Glutamatergic neuron (in vitro differentiated cells): ENCODE measurements around the gene TOMM40L. TPM values are rescaled to one million over a fixed set of nuclear protein-coding genes. Genes with fewer than 3 reads are reported as not detected.
"Not testable (repeated sequence)": the region's sequence is repeated elsewhere in the genome, so short reads cannot be mapped to it uniquely, and the experiment has no call there.

Experiments used
- DNase-seq: peaks from one replicate; pipeline ENCODE4 v3.0.0; 2022
- H3K27ac Mint-ChIP-seq: one replicate; pipeline ENCODE4 v1.8.0; 2020; ENCODE audit warnings: mild to moderate bottlenecking, mixed read lengths, inconsistent platforms; ENCODE audit not compliant: unreplicated experiment
- H3K27me3 Mint-ChIP-seq: one replicate; pipeline ENCODE4 v1.8.0; 2020; ENCODE audit warnings: mild to moderate bottlenecking, moderate library complexity, mixed read lengths, inconsistent platforms; ENCODE audit not compliant: unreplicated experiment
- H3K36me3 Mint-ChIP-seq: one replicate; pipeline ENCODE4 v1.8.0; 2020; ENCODE audit warnings: mild to moderate bottlenecking, mixed read lengths, inconsistent platforms; ENCODE audit not compliant: unreplicated experiment
- H3K4me1 Mint-ChIP-seq: one replicate; pipeline ENCODE4 v1.8.0; 2020; ENCODE audit warnings: mild to moderate bottlenecking, low read depth, mixed read lengths, inconsistent platforms; ENCODE audit not compliant: unreplicated experiment
- H3K4me3 Mint-ChIP-seq: one replicate; pipeline ENCODE4 v1.8.0; 2020; ENCODE audit warnings: mild to moderate bottlenecking, mixed read lengths, inconsistent platforms; ENCODE audit not compliant: unreplicated experiment
- H3K9me3 Mint-ChIP-seq: one replicate; pipeline ENCODE4 v1.8.0; 2020; ENCODE audit warnings: mild to moderate bottlenecking, moderate library complexity, mixed read lengths, inconsistent platforms; ENCODE audit not compliant: unreplicated experiment
- total RNA-seq: library from RNA; stranded (reverse); fragmentation: NEBNext Ultra II Directional; extraction: Animal tissue kit (Norgen Biotek cat#: 25700); gene quantifications from one replicate; pipeline ENCODE4 v1.2.1, GENCODE V29; 2021; ENCODE audit not compliant: unreplicated experiment
- TF ChIP-seq, protein P1 (sequence below): fragments of 200-600 bp; sonication (generic); IDR thresholded peaks from one replicate; pipeline ENCODE4 v1.5.0; 2021; ENCODE audit not compliant: partially characterized antibody, unreplicated experiment

Gene TOMM40L
- total RNA-seq, 1 donor from 2014 or later = 20.7 TPM

- H3K9me3 Mint-ChIP-seq = peaks cover under 1% of the 10 kb centered on the region
- DNase-seq = no peak
- TF ChIP-seq, protein P1, sequence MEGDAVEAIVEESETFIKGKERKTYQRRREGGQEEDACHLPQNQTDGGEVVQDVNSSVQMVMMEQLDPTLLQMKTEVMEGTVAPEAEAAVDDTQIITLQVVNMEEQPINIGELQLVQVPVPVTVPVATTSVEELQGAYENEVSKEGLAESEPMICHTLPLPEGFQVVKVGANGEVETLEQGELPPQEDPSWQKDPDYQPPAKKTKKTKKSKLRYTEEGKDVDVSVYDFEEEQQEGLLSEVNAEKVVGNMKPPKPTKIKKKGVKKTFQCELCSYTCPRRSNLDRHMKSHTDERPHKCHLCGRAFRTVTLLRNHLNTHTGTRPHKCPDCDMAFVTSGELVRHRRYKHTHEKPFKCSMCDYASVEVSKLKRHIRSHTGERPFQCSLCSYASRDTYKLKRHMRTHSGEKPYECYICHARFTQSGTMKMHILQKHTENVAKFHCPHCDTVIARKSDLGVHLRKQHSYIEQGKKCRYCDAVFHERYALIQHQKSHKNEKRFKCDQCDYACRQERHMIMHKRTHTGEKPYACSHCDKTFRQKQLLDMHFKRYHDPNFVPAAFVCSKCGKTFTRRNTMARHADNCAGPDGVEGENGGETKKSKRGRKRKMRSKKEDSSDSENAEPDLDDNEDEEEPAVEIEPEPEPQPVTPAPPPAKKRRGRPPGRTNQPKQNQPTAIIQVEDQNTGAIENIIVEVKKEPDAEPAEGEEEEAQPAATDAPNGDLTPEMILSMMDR = no peak
- no peaks in the 10 kb centered on the region for H3K4me1 Mint-ChIP-seq
- no peaks in the 10 kb centered on the region for H3K27me3 Mint-ChIP-seq
- H3K27ac Mint-ChIP-seq = no peak overlapping the region
- H3K4me3 Mint-ChIP-seq = no peak overlapping the region
- no peaks in the 10 kb centered on the region for H3K36me3 Mint-ChIP-seq
Observed at GRCh38 chr1:161220002-161220401, 5.9 kb upstream of the TOMM40L start.

DNA sequence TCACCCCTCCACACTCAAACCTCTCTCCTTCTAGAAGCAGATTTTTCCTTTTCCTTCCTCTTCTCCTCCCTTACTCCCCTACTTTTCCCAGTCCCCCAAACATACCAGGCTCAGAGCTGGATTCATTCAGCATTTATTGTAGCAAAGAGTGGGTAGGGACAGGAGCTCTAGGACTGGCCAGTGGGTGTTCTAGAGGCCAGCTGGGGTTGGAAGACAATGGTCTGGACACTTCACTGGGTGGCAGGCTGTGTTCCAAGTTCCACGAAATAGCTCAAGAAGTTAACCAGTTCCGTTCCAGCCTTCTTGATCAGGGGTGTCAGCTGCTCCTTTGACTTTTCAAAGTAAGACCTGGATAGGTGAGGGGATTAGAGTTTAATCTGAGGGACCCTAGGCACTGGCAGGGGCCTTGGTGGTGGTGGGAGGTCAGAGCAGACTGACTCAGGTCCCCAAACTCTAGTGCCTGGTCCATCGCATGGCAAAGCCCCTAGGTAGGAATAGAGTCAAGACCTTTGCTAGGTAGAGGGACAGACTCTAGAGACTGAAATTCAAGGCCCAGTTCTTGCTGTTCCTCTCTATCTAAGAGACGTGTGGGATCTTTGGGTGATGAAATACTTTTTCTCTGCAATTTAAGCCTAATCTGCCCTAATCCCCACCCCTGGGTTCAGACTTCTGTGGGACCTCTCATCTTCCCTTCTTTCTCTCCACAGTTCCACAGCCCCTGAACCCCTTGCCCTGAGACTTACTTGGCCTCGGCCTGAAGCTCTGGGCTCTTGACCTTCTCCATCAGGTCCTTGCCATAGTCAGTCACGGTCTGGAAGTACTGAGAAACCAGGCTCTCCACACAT lies 3.5 kb upstream of the TOMM40L start:
- Mint-ChIP-seq H3K9me3 (no peaks in the 10 kb centered on the region), H3K36me3 (no peaks in the 10 kb centered on the region), H3K4me1 (peaks cover 6% of the 10 kb centered on the region), H3K27ac (no peak overlapping the region), H3K27me3 (peaks cover 2% of the 10 kb centered on the region), H3K4me3 (no peak overlapping the region)
- no peak for DNase-seq
- TF ChIP-seq, protein P1 = no peak

DNA sequence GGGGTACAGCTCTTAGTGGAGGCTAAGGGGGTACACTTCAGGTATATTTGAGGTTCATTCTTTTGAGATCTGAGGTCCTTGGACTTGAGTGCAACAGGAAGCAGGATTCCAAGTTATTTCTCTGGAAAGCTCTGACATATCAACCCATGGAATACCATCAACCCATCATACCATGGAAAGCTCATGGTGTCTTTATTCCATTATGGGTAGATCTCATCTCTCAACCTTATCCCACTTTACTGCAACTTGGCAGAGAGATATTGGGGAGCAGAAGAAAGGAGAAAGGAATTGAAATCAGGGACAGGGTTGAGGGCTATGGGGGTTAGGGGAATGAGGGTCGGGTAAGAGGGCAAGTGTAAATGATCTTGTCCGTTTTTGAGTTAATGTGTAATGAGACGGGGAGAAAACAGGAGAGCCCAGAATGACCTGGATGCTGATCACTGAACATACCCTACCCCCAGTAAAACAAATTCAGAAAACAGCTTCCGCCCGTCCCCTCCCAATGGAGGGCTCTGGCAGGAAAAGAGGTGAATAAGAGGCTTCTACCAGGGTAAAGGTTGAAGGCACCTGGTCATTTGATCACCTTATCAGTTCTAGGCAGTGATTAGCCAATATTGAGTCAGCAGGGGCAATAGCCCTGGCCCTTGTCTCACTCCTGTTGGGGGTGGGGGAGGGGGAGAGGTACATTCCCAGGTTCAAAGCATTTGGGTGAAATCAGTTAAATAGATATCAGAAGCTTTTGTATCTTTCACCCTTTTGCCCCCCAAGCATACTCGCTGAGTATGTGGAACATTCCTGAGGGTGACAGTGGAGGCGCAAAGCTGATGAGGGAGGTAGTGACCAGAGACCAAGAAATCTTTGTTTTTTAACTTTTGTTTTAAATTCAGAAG lies 1.8 kb upstream of the TOMM40L start:
- peaks cover 2% of the 10 kb centered on the region for H3K27me3 Mint-ChIP-seq
- TF ChIP-seq, protein P1 = no peak
- H3K9me3 Mint-ChIP-seq = no peaks in the 10 kb centered on the region
- H3K4me1 Mint-ChIP-seq = peaks cover 7% of the 10 kb centered on the region
- no peak overlapping the region for H3K4me3 Mint-ChIP-seq
- H3K27ac Mint-ChIP-seq = no peak overlapping the region
- no peak for DNase-seq
- H3K36me3 Mint-ChIP-seq = no peaks in the 10 kb centered on the region

DNA sequence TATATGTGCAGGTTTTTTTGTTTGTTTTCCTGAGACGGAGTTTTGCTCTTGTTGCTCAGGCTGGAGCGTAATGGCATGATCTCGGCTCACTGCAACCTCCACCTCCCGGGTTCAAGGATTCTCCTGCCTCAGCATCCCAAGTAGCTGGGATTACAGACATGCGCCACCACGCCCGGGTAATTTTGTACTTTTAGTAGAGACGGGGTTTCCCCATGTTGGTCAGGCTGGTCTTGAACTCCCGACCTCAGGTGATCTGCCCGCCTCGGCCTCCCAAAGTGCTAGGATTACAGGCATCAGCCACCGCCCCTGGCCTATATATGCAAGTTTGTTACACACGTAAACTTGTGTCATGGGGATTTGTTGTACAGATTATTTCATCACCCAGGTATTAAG lies 1.2 kb upstream of the TOMM40L start:
- not testable (repeated sequence) for H3K9me3 Mint-ChIP-seq, H3K4me1 Mint-ChIP-seq, H3K27ac Mint-ChIP-seq, H3K27me3 Mint-ChIP-seq, DNase-seq, H3K36me3 Mint-ChIP-seq, H3K4me3 Mint-ChIP-seq

- TF ChIP-seq, protein P1 = no peak
- Mint-ChIP-seq H3K4me1 (peaks cover 7% of the 10 kb centered on the region), H3K36me3 (no peaks in the 10 kb centered on the region)
Observed at GRCh38 chr1:161225178-161225533, 704 bp upstream of the TOMM40L start.

More at GRCh38 chr1:161225178-161225533, 704 bp upstream of the TOMM40L start:
- Mint-ChIP-seq H3K9me3 (no peaks in the 10 kb centered on the region), H3K4me3 (no peak overlapping the region), H3K27me3 (peaks cover 2% of the 10 kb centered on the region), H3K27ac (no peak overlapping the region)
- DNase-seq = no peak
